GM12878 (cell line): ENCODE data around the gene SCMH1. TPM values are rescaled to one million over a fixed set of nuclear protein-coding genes. Genes with fewer than 3 reads are reported as not detected.

Source experiments
- ATAC-seq: fragments of 200-7000 bp; cut with Tn5 transposase; 3 replicates; pipeline ENCODE4 v1.9.1; 2020; ENCODE audit warnings: mild to moderate bottlenecking, moderate library complexity
- BruUV-seq: library from RNA; stranded (reverse); fragments of 400-500 nt; replicated peaks from 2 replicates; lab custom pipeline; 2021; lab: Mats Ljungman, UMichigan
- CTCF ChIA-PET: fragments of 300-600 bp; sonication (Branson Sonifier 250); formaldehyde crosslinking; extraction: SDS; loops from one replicate; lab custom pipeline; 2021; ENCODE audit warnings: inconsistent platforms; lab: Yijun Ruan, JAX
- POLR2A ChIA-PET: fragments of 350-600 bp; formaldehyde crosslinking; extraction: SDS; loops from one replicate; lab custom pipeline; 2021; ENCODE audit warnings: inconsistent platforms; lab: Charles Lee
- RAD21 ChIA-PET: fragments of 300-600 bp; sonication (Branson Sonifier 250); formaldehyde crosslinking; loops from one replicate; lab custom pipeline; 2023; ENCODE audit warnings: antibody characterized with exemption; ENCODE audit not compliant: unreplicated experiment; lab: Charles Lee
- SMC1A ChIA-PET: fragments of 300-600 bp; sonication (Branson Sonifier 250); formaldehyde crosslinking; loops from one replicate; lab custom pipeline; 2023; ENCODE audit not compliant: unreplicated experiment, uncharacterized antibody; lab: Charles Lee
- DNase-seq: peaks from one replicate; pipeline ENCODE4 v3.0.0-alpha.2; 2011; ENCODE audit warnings: low read depth, low spot score
- FAIRE-seq: peaks from 3 replicates; lab custom pipeline; 2011; peaks lifted over from hg19 to GRCh38; lab: Jason Lieb, UNC
- H2AFZ ChIP-seq: 2 replicates; pipeline ENCODE4 v1.6.0; 2011; ENCODE audit warnings: low read depth, low read length, control low read depth; ENCODE audit not compliant: control insufficient read depth
- H3K27ac ChIP-seq: 2 replicates; pipeline ENCODE4 v1.5.1; 2011; ENCODE audit warnings: control low read depth; ENCODE audit not compliant: control insufficient read depth, insufficient read depth
- H3K27me3 ChIP-seq, 2 experiments: replicated peaks in 1 of 2; 2 replicates each; pipeline versions ENCODE4 v1.6.0 to v1.6.1; 2011; ENCODE audit warnings: low read length in 1 of 2; ENCODE audit not compliant: control insufficient read depth in 2 of 2, insufficient read depth in 2 of 2
- H3K36me3 ChIP-seq, 2 experiments: 2 replicates each; pipeline ENCODE4 v1.5.1; 2011; ENCODE audit warnings: low read length in 1 of 2; ENCODE audit not compliant: control insufficient read depth in 2 of 2, insufficient read depth in 2 of 2
- H3K4me1 ChIP-seq: 2 replicates; pipeline ENCODE4 v1.6.1; 2011; ENCODE audit warnings: mild to moderate bottlenecking, low read length, moderate library complexity, mixed read lengths; ENCODE audit not compliant: control insufficient read depth, insufficient read depth
- H3K4me2 ChIP-seq: 2 replicates; pipeline ENCODE4 v1.6.0; 2011; ENCODE audit warnings: control low read depth; ENCODE audit not compliant: control insufficient read depth, insufficient read depth
- H3K4me3 ChIP-seq: fragments of 200-600 bp; sonication (generic); 2 replicates; pipeline ENCODE4 v1.5.1; 2016
- H3K79me2 ChIP-seq: 2 replicates; pipeline ENCODE4 v1.6.0; 2011; ENCODE audit warnings: low read length; ENCODE audit not compliant: control insufficient read depth, insufficient read depth
- H3K9ac ChIP-seq: 2 replicates; pipeline ENCODE4 v1.8.0; 2011; ENCODE audit warnings: low read length, control low read depth, mixed read lengths; ENCODE audit not compliant: control insufficient read depth, insufficient read depth
- H3K9me3 ChIP-seq: replicated peaks from 3 replicates; pipeline ENCODE4 v1.5.1; 2011; ENCODE audit warnings: mild to moderate bottlenecking, low read length; ENCODE audit not compliant: control insufficient read depth, insufficient read depth
- H4K20me1 ChIP-seq: 2 replicates; pipeline ENCODE4 v1.6.0; 2011; ENCODE audit not compliant: control insufficient read depth, insufficient read depth
- BCL11A ChIP-seq: IDR thresholded peaks from 2 replicates; pipeline ENCODE4 v1.6.1; 2011; ENCODE audit warnings: low read depth, low read length
- BRCA1 ChIP-seq: IDR thresholded peaks from 2 replicates; pipeline ENCODE4 v1.6.1; 2011; ENCODE audit warnings: low read depth, low read length, improper control_type of control experiment
- CEBPB ChIP-seq, 2 experiments: fragments of 150-350 bp in 1 of 2; IDR thresholded peaks; 2 replicates each; pipeline ENCODE4 v1.6.1; 2012 to 2014; ENCODE audit warnings: low read depth in 2 of 2, low read length in 2 of 2, borderline replicate concordance in 1 of 2, inconsistent platforms in 1 of 2
- EED ChIP-seq: sonication (generic); IDR thresholded peaks from 2 replicates; pipeline ENCODE4 v1.6.1; 2016; ENCODE audit warnings: antibody characterized with exemption, low read depth
- FOS ChIP-seq: IDR thresholded peaks from 3 replicates; pipeline ENCODE4 v1.6.1; 2011; ENCODE audit warnings: borderline replicate concordance; ENCODE audit not compliant: insufficient read length; ENCODE audit errors: extremely low read depth
- HCFC1 ChIP-seq: fragments of 150-350 bp; IDR thresholded peaks from 2 replicates; pipeline ENCODE4 v1.6.1; 2014; ENCODE audit warnings: low read length
- HDAC2 ChIP-seq: fragments of 200-600 bp; sonication (generic); IDR thresholded peaks from 2 replicates; pipeline ENCODE4 v1.6.1; 2017
- IKZF2 ChIP-seq, 2 experiments: fragments of 450-650 bp; IDR thresholded peaks; 2 replicates each; pipeline ENCODE4 v1.6.1; 2017; ENCODE audit warnings: mild to moderate bottlenecking in 2 of 2, moderate library complexity in 2 of 2
- JUNB ChIP-seq: IDR thresholded peaks from 2 replicates; pipeline ENCODE4 v1.6.1; 2016; ENCODE audit warnings: antibody characterized with exemption, mild to moderate bottlenecking
- MTA2 ChIP-seq: fragments of 450-650 bp; IDR thresholded peaks from 2 replicates; pipeline ENCODE4 v1.6.1; 2016; ENCODE audit warnings: low read depth, mild to moderate bottlenecking, moderate library complexity
- MYC ChIP-seq: IDR thresholded peaks from 2 replicates; pipeline ENCODE4 v1.6.1; 2011; ENCODE audit warnings: mild to moderate bottlenecking, low read length, moderate library complexity, inconsistent platforms; ENCODE audit not compliant: insufficient read depth, insufficient replicate concordance, insufficient read length, severe bottlenecking
- NBN ChIP-seq: fragments of 450-650 bp; IDR thresholded peaks from 2 replicates; pipeline ENCODE4 v1.6.1; 2016
- PAX5 ChIP-seq: IDR thresholded peaks from 2 replicates; pipeline ENCODE4 v1.6.1; 2011; ENCODE audit warnings: low read depth, low read length, borderline replicate concordance
- RELA ChIP-seq: fragments of 450-650 bp; IDR thresholded peaks from 2 replicates; pipeline ENCODE4 v1.8.0; 2014; ENCODE audit warnings: borderline replicate concordance; ENCODE audit not compliant: partially characterized antibody
- RUNX3 ChIP-seq: IDR thresholded peaks from 2 replicates; pipeline ENCODE4 v1.6.1; 2012; ENCODE audit warnings: low read length, inconsistent platforms
- SIN3A ChIP-seq: IDR thresholded peaks from 2 replicates; pipeline ENCODE4 v1.6.1; 2012; ENCODE audit warnings: low read depth, low read length, improper control_type of control experiment
- SREBF1 ChIP-seq: IDR thresholded peaks from 2 replicates; pipeline ENCODE4 v1.6.1; 2012; ENCODE audit warnings: mild to moderate bottlenecking, low read length
- STAT1 ChIP-seq: fragments of 450-650 bp; conservative IDR thresholded peaks from 2 replicates; pipeline ENCODE4 v1.6.1; 2014; ENCODE audit warnings: antibody characterized with exemption, mild to moderate bottlenecking
- WGBS: methylation state at CpG from one replicate; pipeline ENCODE4 v1.1.6; 2016; ENCODE audit warnings: low lambda C conversion rate; ENCODE audit not compliant: insufficient replicate concordance, insufficient coverage; ENCODE audit errors: missing lambda C conversion rate; 5-methylcytosine and 5-hydroxymethylcytosine counted together
- in situ Hi-C: fragments of 300-500 bp; cut with MboI; formaldehyde crosslinking; loops from 9 replicates; pipeline ENCODE4 v1.14.3; 2018; ENCODE audit warnings: mixed read lengths
- intact Hi-C: fragments of 100-400 bp; cut with micrococcal nuclease; formaldehyde crosslinking; loops from one replicate; pipeline ENCODE4 v1.14.2; 2022; ENCODE audit not compliant: unreplicated experiment
- polyA plus RNA-seq, 11 experiments: library from polyadenylated mRNA; depleted of rRNA in 4 of 11; unstranded in 6 of 11; stranded (reverse) in 5 of 11; fragments of >200 nt; fragmentation: Nextera tagmentation in 4 of 11; fragmentation: Illumina TruSeq in 1 of 11; extraction: Ambion mirVana in 4 of 11; extraction: Trizol in 1 of 11; gene quantifications; 1 replicate in 1 of 11; 2 replicates in 10 of 11; pipeline versions ENCODE4 v1.2.1 to v1.2.3, GENCODE V29; 2011 to 2016; ENCODE audit warnings: inconsistent platforms in 2 of 11, missing spikeins in 2 of 11, low read depth in 1 of 11
- total RNA-seq, 4 experiments: library from RNA; depleted of rRNA in 3 of 4; stranded (reverse); fragments of >200 nt in 3 of 4; fragmentation: Illumina TruSeq in 1 of 4; extraction: Trizol in 1 of 4; gene quantifications; 2 replicates each; pipeline versions ENCODE4 v1.2.1 to v1.2.3, GENCODE V29; 2013 to 2021

The SCMH1 gene
- total and polyA plus RNA-seq, 10 of the 15 experiments (the other 5 are each of a cell fraction or from before 2014, with no cell fraction given), result 7.5 to 44.1 (median 27.8) TPM

DNA sequence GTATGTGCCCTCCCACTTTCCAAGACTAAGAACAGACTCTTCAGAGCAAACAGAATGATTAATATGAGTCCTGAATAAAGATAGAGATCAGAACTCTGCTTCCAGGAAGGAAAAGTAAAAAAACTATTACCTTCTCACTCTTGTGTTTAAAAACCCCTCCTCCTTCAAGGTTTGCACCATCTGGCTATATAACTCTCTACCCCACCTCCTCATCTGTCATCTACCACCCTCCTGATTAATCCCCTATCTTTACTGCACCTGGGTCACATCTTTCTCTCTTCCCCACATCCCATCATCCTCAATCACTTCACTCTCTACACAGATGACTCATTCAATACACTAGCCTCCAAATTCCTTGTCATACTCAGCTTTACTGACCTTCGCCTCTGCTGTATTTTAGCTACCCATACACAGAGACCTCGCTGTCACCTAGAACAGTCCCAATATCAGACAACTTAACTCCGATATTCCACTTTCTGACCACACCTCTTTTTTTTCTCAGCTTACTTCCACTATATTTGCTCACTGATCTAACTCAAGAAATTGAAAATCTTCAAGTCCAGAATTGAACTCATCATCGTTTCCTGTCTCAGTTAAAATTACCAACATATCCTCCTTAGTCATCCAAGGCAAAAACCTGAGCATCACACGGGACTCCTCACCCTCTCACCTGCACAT lies 3.7 kb downstream of the SCMH1 start:
- in situ Hi-C loops, result no loop called here
- Histone ChIP-seq H3K36me3 (no peaks in the 10 kb centered on the region), H3K79me2 (peaks cover 74% of the 10 kb centered on the region), H3K4me2 (peak overlapping the region; percentile 36), H3K9me3 (no peaks in the 10 kb centered on the region), H3K9ac (no peak overlapping the region), H3K27me3 (no peaks in the 10 kb centered on the region), H3K27ac (no peak overlapping the region), H3K4me3 (peak overlapping the region; percentile 45; the same call in 1 of the 2 replicates), H2AFZ (no peak overlapping the region), H3K4me1 (peaks cover 17% of the 10 kb centered on the region), H4K20me1 (no peaks in the 10 kb centered on the region)
- BruUV-seq, result TSS peak; percentile 42
- FAIRE-seq (no peak), ATAC-seq (no peak), DNase-seq (no peak)
- CTCF ChIA-PET, result interaction anchor here (0.8 to 3.7 kb wide), 3 partner anchors 14 to 235 kb away, joined by 4 to 17 read pairs (median 5); no protein-coding TSS in a partner anchor
- SMC1A ChIA-PET, result interaction anchor here (0.7 to 2.9 kb wide), 4 partner anchors 8 to 200 kb away, joined by 3 to 10 read pairs (median 4); no protein-coding TSS in a partner anchor
- TF ChIP-seq MYC (no peak), EED (peak; percentile 55; the same call in 1 of the 2 replicates), RUNX3 (0 out of 2 replicates have a peak, but pooled peaks have one; percentile 3), JUNB (peak; percentile 40; the same call in 1 of the 2 replicates), IKZF2 (IDR thresholded peaks at IDR 0.05) (0 out of 4 replicates have a peak, but pooled peaks of 1 of the 2 experiments have one; percentile 37), HDAC2 (no peak), NBN (0 out of 2 replicates have a peak, but pooled peaks have one; percentile 32)
- RAD21 ChIA-PET, result interaction anchor here (1.3 kb wide), 1 partner anchor 14 kb away, joined by 4 read pairs; no protein-coding TSS in a partner anchor
- POLR2A ChIA-PET, result no interaction called here
- WGBS, result 33% methylated on average over 5 of the region's 5 CpGs
- intact Hi-C loops, result no loop called here

DNA sequence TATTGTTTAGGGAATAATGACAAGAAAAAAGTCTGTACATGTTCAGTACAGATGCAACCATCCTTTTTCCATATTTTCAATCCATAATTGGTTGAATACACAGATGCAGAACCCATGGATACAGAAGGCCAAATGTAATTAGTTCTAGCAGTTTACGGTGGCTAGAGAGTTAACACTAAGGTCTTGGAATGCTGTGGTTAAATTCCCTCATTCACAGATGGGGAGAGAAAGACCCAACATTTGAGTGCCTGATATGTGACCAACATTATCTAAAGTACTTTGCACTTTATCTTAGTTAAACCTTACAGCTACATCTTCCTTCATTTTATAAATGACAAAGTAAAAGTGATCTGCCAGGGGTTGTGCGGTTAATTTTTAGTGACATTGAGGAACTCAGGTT lies 5.3 kb downstream of the SCMH1 start:
- in situ Hi-C loops (no loop called here), intact Hi-C loops (no loop called here)
- WGBS, result 100% methylated on average over 2 of the region's 2 CpGs
- Histone ChIP-seq H3K79me2 (peaks cover 60% of the 10 kb centered on the region), H3K4me1 (peaks cover 8% of the 10 kb centered on the region; the same call in 1 of the 2 replicates), H2AFZ (no peak overlapping the region), H3K27me3 (no peaks in the 10 kb centered on the region), H3K9me3 (no peaks in the 10 kb centered on the region), H3K27ac (no peak overlapping the region), H3K4me2 (no peak overlapping the region), H3K4me3 (no peak overlapping the region), H4K20me1 (no peaks in the 10 kb centered on the region), H3K36me3 (no peaks in the 10 kb centered on the region), H3K9ac (no peak overlapping the region)
- no peak for TF ChIP-seq STAT1
- no peak for TF ChIP-seq MTA2
- TF ChIP-seq SIN3A, result no peak
- no peak for TF ChIP-seq CEBPB (IDR thresholded peaks at IDR 0.05; ENCODE audit: borderline replicate concordance in 1 of 2, low read depth in 2 of 2, low read length in 2 of 2)
- TF ChIP-seq HCFC1, result no peak
- no peak for TF ChIP-seq BCL11A
- no peak for TF ChIP-seq SREBF1
- TF ChIP-seq FOS, result no peak
- no peak for TF ChIP-seq BRCA1
- no peak for TF ChIP-seq PAX5
- TF ChIP-seq RELA, result no peak
- no peak for TF ChIP-seq JUNB
- ChIA-PET SMC1A (interaction anchor here (1.2 kb wide), 1 partner anchor 12 kb away, joined by 3 read pairs; no protein-coding TSS in a partner anchor), POLR2A (no interaction called here), CTCF (interaction anchor here (0.8 to 1.1 kb wide), 2 partner anchors 9 to 108 kb away, joined by 3 read pairs; no protein-coding TSS in a partner anchor), RAD21 (no interaction called here)
- no TSS peak for BruUV-seq
- no peak for FAIRE-seq
- DNase-seq, result no peak
- ATAC-seq, result no peak
